ENCODE results near the gene ANK3.

ANK3 gene

DNA sequence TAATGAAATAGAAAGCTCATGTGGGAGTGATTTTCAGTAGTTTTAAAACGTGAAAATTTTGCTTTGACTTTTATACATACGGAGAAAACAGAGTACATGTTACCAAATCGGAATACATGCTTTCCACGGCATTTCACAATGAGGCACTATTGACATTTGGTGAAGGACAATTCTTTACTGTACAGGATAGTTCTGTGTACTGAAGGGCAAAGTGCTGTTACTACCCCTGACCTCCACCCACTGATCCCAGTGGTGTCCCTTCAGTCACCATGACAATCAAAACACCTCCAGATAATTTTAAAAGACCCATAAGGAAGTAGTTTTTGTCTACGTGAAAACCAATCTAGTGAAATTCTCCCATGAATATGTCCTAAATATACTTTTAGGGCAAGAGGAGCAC is 33.1 kb upstream of the ANK3 start:
- FAIRE-seq (peak; percentile 88), DNase-seq (ENCODE audit: insufficient read length, low spot score) (no peak)
- no peak for TF ChIP-seq POLR2A (IDR thresholded peaks at IDR 0.05; ENCODE audit: low read depth, low read length)

DNA sequence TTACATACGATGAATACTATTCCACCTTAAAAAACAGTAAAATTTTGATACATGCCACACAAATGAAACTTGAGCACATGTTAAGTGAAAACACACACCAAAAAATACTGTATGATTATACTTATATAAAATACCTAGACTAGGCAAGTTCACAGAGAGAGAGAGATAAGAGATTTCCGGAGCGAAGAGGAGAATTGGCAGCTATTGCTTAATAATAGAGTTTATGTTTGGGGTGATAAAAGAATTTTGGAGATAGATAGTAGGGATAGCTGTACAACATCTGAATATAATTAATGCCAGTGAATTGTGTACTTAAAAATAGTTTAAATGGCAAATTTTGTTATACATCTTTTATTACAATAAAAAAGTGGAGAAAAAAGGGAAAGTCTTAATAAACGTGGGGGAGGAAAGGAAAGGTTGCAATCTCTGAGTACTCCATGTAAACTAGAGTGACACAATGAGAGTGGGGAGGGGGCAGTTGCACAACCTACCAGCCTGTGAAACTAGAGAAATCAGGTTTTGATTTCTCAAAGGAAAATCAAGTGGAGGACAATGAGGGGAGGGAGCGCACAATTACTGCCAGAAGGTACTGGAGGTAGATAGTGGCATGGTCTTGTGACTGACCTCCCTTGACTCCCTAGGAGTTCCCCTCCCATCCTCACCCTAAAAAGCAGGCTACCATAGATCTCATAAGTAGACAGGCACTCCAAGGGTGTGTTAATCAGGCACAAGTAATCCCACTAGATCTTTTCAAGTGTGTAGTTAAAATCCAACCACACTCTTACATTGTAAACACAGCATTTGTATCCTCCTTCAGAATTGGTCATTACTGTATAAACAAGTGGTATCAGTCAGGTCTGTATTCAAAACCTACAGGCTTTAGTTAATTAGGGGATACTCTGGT is 31.6 kb upstream of the ANK3 start:
- no peak for TF ChIP-seq POLR2A (IDR thresholded peaks at IDR 0.05; ENCODE audit: low read depth, low read length)
- FAIRE-seq (peak; percentile 64), DNase-seq (ENCODE audit: insufficient read length, low spot score) (no peak)

DNA sequence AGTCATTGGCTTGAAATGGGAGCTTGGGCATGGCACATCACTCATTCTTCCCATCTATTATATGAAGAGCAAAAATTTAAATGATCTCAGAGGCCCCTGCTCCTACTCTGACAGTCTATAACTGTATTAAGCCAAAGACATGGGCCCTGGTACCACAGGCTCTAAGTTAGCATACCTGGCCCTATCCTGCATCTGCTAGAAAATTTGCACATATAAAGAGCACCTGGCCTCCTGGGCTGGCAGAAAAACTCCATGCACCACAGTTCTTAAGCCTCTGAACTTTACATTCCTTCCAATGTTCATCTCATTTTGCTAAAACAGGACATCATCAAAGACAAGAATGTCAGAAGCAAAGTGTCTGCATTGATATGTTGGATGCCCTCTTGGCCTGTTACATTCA is 29.6 kb upstream of the ANK3 start:
- FAIRE-seq (peak; percentile 72), DNase-seq (ENCODE audit: insufficient read length, low spot score) (no peak)

DNA sequence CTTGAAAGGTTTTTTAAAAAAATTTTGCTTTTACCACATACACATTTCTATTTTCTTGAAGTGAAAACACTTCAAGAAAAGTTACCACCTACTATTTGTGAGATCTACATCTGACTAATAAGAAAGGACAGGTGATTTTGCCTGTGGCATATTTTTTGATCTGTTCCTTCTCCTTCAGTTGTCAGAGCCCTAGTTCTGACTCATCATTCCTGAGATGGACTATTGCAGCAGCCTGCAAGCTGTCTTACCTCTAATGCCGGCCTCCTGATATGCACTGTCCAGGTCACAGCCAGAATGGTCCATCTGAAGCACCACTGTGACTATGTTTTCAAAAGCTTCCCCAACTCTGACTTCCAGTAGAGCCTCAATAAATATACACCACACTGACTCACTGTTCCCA is 28.2 kb upstream of the ANK3 start:
- DNase-seq (ENCODE audit: insufficient read length, low spot score): no peak
- TF ChIP-seq POLR2A (IDR thresholded peaks at IDR 0.05; ENCODE audit: low read depth, low read length): no peak
- FAIRE-seq: peak; percentile 89

More for the DNA sequence above, 29.6 kb upstream of the ANK3 start:
- no peak for TF ChIP-seq POLR2A (IDR thresholded peaks at IDR 0.05; ENCODE audit: low read depth, low read length)

DNA sequence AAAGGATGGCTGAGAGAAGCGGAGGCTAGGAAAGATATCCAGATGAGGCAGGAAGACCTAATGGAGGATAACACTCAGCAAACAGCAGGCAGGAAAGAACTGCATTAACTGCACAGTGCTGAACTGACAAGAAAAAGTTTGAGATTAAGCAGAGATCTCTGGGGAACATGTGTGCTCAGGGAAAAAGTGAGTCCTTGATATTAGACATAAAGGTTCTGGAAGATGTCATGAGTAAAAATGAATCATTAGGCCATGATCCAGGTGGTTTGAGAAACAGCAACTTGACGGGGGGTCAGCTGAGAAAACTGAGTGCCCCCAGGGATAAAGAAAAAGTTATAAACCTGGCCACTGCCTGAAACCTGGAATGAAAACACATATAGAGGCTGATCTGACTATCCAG is 27.3 kb upstream of the ANK3 start:
- FAIRE-seq (peak; percentile 67), DNase-seq (ENCODE audit: insufficient read length, low spot score) (no peak)
- TF ChIP-seq POLR2A (IDR thresholded peaks at IDR 0.05; ENCODE audit: low read depth, low read length): no peak

DNA sequence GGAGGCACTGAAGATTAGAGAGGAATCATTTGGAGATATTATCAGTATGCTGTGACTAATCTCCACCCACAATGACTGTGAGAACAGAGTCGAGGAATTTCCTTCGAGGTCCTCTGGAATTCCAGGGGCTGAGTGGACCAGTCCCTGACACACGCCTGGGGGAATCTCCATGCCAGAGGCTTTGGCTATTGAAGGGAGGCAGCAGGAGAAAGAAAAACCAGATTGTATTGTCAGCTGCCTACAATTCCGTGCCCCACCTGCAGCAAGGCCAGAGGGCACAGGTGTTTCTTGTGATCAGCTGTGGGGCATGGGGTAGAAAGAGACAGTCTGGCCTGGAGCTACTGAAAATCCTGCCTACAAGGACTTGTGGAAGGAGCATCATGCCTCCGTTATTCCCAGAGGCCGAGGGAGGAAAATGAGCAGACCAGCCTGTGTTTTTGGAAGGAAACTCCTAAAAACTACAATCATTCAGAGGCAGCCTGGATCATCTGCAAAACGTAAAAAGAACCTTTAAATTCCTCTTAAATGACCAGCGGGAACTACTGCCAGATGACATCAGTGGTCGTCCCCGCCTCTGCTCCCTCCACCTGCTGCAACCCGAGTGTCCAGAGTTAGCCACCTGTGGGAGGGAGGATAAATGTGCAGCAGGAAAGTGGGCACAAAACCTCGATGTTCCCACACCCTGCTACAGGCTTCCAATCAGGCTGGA is 25.4 kb upstream of the ANK3 start:
- peak; percentile 73 for DNase-seq (ENCODE audit: insufficient read length, low spot score)
- TF ChIP-seq POLR2A (IDR thresholded peaks at IDR 0.05; ENCODE audit: low read depth, low read length): no peak
- peak; percentile 99 for FAIRE-seq

DNA sequence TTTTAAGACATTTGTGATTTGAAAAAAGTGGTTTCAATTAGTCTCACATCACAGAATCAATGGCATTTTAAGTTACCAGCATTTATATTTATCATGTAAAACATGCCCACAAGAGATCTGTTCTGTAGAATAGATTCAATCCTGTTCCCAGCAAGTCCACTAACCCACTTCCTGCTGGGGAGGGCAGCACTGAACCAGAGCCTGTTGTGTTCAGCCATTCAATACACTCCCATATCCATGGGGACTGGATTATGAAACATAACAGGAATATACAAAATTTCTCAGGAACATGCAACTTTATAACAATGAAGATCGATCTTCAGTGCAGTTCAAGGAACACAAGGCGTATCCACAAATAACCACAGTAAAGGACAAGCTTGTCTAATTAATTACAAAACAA is 24.4 kb upstream of the ANK3 start:
- DNase-seq (ENCODE audit: insufficient read length, low spot score) (no peak), FAIRE-seq (peak; percentile 73)
- TF ChIP-seq POLR2A (IDR thresholded peaks at IDR 0.05; ENCODE audit: low read depth, low read length): no peak

DNA sequence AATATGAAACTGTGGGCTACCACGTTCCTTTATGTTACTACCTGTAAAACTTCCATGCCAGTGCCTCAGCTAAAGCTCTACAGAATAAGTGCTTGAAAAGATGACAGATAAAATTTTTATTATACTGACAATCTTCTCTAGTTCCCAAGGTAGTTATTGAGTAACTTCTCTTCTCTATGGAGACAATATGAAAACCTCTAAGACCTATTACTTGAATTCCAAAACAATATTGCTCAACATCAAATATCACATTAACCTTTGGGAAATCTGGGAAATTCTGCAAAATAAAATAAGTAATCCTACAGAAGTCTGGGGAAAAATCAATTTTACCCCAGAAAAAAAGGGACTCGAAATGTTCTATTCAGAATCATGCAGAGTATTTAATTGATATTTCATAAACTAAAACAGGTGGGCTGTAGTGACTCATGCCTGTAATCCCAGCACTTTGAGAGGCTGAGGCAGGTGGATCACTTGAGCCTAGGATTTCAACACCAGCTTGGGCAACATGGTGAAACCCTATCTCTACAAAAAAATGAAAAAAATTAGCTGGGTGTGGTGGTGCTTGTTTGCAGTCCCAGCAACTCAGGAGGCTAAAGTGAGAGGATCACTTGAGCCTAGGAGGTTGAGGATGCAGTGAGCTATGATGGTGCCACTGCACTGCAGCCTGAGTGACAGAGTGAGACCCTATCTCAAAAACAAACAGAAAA is 23.8 kb upstream of the ANK3 start:
- TF ChIP-seq POLR2A (IDR thresholded peaks at IDR 0.05; ENCODE audit: low read depth, low read length): no peak
- DNase-seq (ENCODE audit: insufficient read length, low spot score) (no peak), FAIRE-seq (no peak)

DNA sequence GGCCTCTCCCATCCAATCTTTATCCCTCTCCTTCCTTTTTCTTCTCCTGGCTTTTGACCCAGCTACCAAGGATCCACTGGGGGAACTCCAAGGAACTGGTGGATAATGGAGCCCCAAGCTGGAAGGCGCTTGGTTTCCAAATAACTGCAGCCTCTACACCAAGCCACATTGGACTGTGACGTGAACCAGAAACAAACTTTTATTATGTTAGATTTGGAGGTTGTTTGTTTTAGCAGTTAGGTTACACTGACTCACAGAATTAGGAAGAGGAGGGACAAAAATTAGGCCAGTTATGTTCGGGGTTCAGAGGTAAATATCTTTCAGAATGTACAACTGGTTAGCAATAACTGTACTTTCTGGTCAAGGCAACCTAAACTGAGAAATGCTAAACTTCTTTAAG is 21.3 kb upstream of the ANK3 start:
- no peak for DNase-seq (ENCODE audit: insufficient read length, low spot score)
- TF ChIP-seq POLR2A (IDR thresholded peaks at IDR 0.05; ENCODE audit: low read depth, low read length): no peak
- FAIRE-seq: no peak

DNA sequence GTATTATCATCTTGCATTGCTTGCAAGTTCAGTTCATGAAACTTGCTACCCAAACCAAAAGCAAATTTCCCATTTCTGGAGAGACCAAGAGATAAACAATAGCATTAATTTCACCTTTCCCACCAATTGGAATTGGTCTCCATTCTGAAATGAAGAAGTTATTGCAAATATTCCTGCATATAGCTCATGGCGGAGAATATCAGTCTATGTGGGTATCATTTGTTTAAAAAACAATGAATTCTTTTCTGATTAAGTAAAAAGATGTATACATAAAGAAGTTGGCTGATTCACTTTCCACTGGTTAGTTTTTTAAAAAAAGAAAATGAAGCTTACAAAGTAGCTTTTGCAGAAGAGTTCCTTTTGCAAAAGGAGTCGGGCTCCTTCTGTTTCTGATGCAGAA is 19.5 kb upstream of the ANK3 start:
- no peak for TF ChIP-seq POLR2A (IDR thresholded peaks at IDR 0.05; ENCODE audit: low read depth, low read length)

DNA sequence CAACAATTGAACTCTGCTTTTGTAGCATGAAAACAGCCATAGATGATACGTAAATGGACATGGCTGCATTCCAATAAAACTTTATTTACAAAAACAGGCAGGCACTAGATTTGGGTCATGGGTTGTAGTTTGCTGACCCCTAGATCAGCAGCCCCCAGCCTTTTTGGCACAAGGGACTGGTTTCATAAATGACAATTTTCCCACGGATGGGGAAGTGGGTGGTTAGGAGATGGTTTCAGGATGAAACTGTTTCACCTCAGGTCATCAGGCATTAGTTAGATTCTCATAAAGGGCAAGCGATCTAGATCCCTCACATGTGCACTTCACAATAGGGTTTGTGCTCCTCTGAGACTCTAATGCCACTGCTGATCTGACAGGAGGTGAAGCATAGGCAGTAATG is 16.5 kb upstream of the ANK3 start:
- TF ChIP-seq POLR2A (IDR thresholded peaks at IDR 0.05; ENCODE audit: low read depth, low read length): no peak
- FAIRE-seq: peak; percentile 80
- DNase-seq (ENCODE audit: insufficient read length, low spot score): no peak

More for the DNA sequence above, 19.5 kb upstream of the ANK3 start:
- DNase-seq (ENCODE audit: insufficient read length, low spot score): no peak
- FAIRE-seq: no peak

DNA sequence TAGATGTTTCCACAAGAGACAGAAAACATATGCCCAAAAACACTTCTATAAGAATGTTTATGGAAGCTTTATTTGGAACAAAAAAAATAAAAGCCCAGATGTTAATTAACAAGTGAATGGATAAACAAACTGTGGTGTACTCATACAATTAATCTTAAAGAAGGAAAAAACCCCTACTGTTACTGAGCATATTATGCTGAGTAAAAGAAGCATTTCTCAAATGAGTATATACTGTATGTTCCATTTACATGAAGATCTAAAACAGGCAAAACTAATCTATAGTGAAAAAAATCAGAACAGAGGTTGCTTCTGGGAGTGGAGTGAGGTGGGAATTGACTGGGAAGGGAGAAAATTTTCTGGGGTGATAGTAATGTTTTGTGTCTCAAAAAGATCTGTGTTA is 15.5 kb upstream of the ANK3 start:
- DNase-seq (ENCODE audit: insufficient read length, low spot score): no peak
- TF ChIP-seq POLR2A (IDR thresholded peaks at IDR 0.05; ENCODE audit: low read depth, low read length): no peak
- peak; percentile 36 for FAIRE-seq

DNA sequence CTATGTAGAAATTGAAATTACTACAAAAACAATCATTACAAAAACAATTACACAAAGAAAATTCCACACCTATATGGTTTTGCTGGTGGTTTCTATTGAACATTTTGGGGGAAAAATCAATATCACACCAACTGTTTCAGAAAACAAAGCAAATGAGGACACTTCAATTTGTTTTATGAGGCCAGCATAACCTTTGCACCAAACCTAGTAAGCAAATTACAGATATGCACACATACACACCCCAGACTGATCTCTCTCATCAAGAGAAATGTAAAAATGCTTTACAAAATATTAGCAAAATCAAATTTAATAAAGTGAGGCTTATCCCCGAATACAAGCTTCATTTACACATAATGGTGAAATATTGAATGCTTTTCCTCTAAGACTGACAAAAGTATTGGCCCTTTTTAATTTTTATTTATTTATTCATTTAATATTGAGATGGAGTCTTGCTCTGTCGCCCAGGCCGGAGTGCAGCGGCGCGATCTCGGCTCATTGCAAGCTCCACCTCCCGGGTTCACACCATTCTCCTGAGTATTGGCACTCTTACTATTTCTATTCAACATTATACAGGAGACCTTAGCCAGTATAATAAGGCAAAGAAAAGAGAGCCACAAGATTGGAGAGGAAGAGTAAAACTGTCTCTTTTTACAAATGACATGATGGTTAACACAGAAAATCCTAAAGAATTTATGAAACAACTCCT is 13.6 kb upstream of the ANK3 start:
- no peak for TF ChIP-seq POLR2A (IDR thresholded peaks at IDR 0.05; ENCODE audit: low read depth, low read length)
- DNase-seq (ENCODE audit: insufficient read length, low spot score) (no peak), FAIRE-seq (peak; percentile 15)

DNA sequence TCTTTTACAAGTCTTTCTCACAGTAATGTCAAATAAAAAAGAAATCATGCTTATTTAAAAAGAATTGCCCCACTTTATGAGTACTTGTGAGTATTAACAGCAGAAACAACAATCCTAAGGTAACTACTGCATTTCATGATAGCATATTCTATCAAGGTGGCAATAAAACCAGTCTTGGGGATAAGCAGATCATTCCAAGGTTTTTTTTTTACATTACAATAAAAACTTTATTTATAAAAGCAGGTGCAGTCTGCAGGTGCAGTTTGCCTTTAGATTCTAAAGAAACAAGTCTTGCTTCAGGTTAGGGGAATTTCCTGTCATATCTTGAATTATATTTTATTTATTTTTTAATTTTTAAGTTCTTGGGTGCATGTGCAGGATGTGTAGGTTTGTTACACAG is 10.7 kb upstream of the ANK3 start:
- DNase-seq (ENCODE audit: insufficient read length, low spot score) (no peak), FAIRE-seq (no peak)
- no peak for TF ChIP-seq POLR2A (IDR thresholded peaks at IDR 0.05; ENCODE audit: low read depth, low read length)

Measured in H54 (cell line).